Measurements from ENCODE around the gene PADI3.

DNA sequence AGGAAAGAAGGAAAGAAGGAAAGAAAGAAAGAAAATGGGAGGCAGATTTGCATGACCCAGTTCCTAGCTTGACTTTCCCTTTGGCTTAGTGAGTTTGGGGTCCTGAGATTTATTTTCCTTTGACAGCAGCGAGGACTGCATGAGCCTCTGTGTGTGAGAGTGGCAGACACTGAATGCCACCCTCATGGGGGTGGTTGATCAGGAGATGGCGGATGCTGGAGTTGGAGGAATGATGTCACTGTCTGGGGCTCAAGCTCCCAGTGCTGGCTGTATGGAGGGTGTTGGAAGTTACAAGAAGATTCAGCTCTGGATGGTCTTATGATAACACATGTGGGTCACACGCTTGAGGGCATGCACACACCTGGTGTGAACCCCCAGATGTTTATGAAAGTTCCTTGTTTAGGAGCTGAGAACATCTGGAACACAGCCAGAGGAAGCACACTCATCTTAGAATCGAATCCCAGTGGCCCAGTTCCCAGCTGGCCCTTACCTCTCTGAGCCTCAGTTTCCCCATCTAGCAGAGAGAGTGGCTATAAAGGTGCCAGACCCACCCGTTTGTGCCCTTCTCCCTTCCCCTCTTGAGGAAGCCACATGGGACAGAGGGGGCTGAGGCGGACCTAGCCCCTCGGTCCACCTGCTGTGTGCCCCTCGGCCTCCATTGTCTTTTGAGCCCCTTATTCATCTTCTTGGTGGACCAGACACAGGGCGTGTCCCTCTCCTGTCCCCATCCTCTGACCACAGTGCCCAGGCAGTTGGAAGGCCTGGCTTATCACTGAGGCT is 64.8 kb downstream of the PADI3 start:
- TF ChIP-seq, protein P1, sequence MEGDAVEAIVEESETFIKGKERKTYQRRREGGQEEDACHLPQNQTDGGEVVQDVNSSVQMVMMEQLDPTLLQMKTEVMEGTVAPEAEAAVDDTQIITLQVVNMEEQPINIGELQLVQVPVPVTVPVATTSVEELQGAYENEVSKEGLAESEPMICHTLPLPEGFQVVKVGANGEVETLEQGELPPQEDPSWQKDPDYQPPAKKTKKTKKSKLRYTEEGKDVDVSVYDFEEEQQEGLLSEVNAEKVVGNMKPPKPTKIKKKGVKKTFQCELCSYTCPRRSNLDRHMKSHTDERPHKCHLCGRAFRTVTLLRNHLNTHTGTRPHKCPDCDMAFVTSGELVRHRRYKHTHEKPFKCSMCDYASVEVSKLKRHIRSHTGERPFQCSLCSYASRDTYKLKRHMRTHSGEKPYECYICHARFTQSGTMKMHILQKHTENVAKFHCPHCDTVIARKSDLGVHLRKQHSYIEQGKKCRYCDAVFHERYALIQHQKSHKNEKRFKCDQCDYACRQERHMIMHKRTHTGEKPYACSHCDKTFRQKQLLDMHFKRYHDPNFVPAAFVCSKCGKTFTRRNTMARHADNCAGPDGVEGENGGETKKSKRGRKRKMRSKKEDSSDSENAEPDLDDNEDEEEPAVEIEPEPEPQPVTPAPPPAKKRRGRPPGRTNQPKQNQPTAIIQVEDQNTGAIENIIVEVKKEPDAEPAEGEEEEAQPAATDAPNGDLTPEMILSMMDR (IDR thresholded peaks at IDR 0.05) = no peak
- TF ChIP-seq POLR2AphosphoS5 (IDR thresholded peaks at IDR 0.05) = no peak
- no peak for TF ChIP-seq POLR2A (IDR thresholded peaks at IDR 0.05)

Data from breast epithelium (tissue), 3 donors.